Measurements from ENCODE around the gene RNU1-2. TPM values are rescaled to one million over a fixed set of nuclear protein-coding genes. Genes with fewer than 3 reads are reported as not detected.
"Not testable (repeated sequence)": the region's sequence is repeated elsewhere in the genome, so short reads cannot be mapped to it uniquely, and the experiment has no call there.

The RNU1-2 gene
- 6,622 TPM for total RNA-seq
- long read RNA-seq = 0 reads

DNA sequence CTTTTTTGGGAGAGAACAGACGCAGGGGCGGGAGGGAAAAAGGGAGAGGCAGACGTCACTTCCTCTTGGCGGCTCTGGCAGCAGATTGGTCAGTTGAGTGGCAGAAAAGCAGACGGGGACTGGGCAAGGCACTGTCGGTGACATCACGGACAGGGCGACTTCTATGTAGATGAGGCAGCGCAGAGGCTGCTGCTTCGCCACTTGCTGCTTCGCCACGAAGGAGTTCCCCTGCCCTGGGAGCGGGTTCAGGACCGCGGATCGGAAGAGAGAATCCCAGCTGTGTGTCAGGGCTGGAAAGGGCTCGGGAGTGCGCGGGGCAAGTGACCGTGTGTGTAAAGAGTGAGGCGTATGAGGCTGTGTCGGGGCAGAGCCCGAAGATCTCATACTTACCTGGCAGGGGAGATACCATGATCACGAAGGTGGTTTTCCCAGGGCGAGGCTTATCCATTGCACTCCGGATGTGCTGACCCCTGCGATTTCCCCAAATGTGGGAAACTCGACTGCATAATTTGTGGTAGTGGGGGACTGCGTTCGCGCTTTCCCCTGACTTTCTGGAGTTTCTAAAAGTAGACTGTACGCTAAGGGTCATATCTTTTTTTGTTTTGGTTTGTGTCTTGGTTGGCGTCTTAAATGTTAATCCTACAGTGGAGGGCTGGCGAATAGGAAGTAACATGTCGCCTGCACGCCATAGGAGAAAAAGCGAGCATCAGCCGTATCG lies at the start of gene RNU1-2:
Gene RNU1-2 (plus strand): TSS at position 383 of the 718 bp plus-strand sequence.
- peak within 1 kb of the TSS; percentile 73 for H3K27ac ChIP-seq
- H3K4me1 ChIP-seq; H3K27me3 ChIP-seq; H3K9me3 ChIP-seq; DNase-seq; intact Hi-C loops (cut with DNase I); H3K36me3 ChIP-seq: not testable (repeated sequence)
- H3K4me3 ChIP-seq = peak within 1 kb of the TSS; percentile 32
- ATAC-seq = peak; percentile 100

DNA sequence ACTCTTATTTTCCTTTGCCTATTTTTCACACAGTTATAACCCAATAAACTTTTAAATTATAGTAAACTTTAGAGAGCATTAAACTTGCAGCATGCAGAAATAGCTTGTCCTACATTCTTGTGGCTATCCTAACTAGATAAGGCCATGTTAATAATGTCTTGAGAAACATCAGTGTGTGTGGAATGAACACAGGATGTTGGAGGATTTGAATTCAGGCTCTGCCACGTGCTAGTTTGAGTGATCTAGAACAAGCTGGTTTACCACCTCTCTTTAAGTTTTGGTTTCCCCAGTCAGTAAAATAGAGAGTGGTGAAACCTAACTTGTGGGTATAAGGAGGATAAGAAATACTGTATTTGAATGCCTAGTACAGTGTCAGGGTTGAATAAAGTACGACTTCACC lies 39.6 kb upstream of the RNU1-2 start:
- H3K4me3 ChIP-seq; ATAC-seq; H3K4me1 ChIP-seq; DNase-seq; H3K9me3 ChIP-seq; H3K36me3 ChIP-seq; H3K27me3 ChIP-seq; H3K27ac ChIP-seq; intact Hi-C loops (cut with DNase I): not testable (repeated sequence)

DNA sequence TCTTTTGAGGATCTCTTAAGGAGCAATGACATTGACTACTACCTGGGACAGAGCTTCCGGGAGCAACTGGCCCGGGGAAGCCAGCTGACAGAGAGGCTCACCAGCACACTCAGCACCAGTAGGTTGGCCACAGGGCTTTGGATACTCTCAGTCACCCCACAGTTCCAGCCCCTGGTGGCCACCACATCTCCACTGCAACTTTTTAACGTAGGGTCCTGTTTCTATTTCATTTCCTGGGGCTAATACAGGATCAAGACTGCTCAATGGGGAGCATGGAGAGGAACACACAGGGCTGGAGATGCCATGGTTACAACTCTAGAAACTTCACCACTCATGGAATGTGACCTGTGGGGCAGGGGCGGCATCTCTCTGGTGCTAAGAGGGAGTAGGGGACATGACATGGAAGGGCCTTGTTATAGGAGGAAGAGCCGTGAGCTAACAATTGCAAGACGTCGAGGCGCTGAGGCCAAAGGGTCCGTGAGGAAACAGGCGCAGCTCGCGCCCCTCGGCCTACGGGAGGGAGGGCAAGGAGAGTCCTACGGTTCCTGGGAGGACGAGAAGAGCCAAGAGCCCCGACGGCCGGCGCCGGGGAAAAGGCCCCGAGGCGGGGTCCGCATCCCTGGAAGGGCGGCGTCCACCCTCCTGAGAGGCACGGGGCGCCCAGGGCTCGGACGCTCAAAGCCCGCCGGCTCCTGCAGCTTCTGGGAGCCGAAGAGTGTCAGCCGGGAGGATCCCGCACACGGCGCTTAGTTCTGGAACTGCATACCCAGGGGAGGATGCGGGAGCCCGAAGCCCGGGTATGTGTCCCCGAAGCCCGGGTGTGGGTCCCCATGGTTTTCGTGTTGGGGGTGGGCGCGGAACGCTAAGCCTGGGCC lies 36.4 kb upstream of the RNU1-2 start:
- DNase-seq; H3K36me3 ChIP-seq; H3K27ac ChIP-seq; H3K9me3 ChIP-seq; H3K4me3 ChIP-seq; ATAC-seq; H3K4me1 ChIP-seq; intact Hi-C loops (cut with DNase I); H3K27me3 ChIP-seq: not testable (repeated sequence)

- DNase-seq; ATAC-seq; H3K36me3 ChIP-seq; H3K9me3 ChIP-seq; H3K4me3 ChIP-seq; H3K4me1 ChIP-seq; H3K27ac ChIP-seq; intact Hi-C loops (cut with DNase I); H3K27me3 ChIP-seq: not testable (repeated sequence)
Measured at GRCh38 chr1:16860048-16860447, 35.7 kb upstream of the RNU1-2 start.

GRCh38 chr1:16861832-16862245 lies 33.9 kb upstream of the RNU1-2 start:
- H3K4me1 ChIP-seq; intact Hi-C loops (cut with DNase I); H3K27ac ChIP-seq; H3K9me3 ChIP-seq; H3K27me3 ChIP-seq; ATAC-seq; DNase-seq; H3K4me3 ChIP-seq; H3K36me3 ChIP-seq: not testable (repeated sequence)

DNA sequence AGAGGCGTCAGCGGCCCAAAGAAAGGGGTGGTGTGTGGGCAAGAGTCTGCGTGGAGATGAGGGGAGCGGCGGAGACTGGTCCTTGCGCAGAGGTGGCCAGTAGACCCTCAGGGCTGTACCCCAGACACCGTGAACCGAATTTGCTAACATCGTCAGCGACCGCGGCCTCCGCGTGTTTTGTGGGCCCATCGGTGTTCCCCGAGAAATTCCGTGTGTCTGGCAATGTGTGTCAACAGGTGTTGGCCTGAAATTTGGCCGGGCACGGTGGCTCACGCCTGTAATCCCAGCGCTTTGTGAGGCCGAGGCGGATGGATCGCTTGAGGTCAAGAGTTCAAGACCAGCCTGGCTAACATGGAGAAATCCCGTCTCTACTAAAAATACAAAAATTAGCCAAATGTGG lies 33.4 kb upstream of the RNU1-2 start:
- H3K27ac ChIP-seq; H3K27me3 ChIP-seq; DNase-seq; H3K9me3 ChIP-seq; intact Hi-C loops (cut with DNase I); H3K4me3 ChIP-seq; ATAC-seq; H3K36me3 ChIP-seq; H3K4me1 ChIP-seq: not testable (repeated sequence)

GRCh38 chr1:16863024-16863423 lies 32.8 kb upstream of the RNU1-2 start:
- H3K27me3 ChIP-seq; H3K27ac ChIP-seq; intact Hi-C loops (cut with DNase I); H3K4me3 ChIP-seq; H3K4me1 ChIP-seq; ATAC-seq; DNase-seq; H3K9me3 ChIP-seq; H3K36me3 ChIP-seq: not testable (repeated sequence)

- H3K9me3 ChIP-seq; H3K36me3 ChIP-seq; H3K4me1 ChIP-seq; H3K27me3 ChIP-seq; H3K4me3 ChIP-seq; DNase-seq; H3K27ac ChIP-seq; ATAC-seq; intact Hi-C loops (cut with DNase I): not testable (repeated sequence)
Measured at GRCh38 chr1:16866926-16867707, 28.7 kb upstream of the RNU1-2 start.

GRCh38 chr1:16868787-16869186 lies 27.0 kb upstream of the RNU1-2 start:
- DNase-seq; ATAC-seq; intact Hi-C loops (cut with DNase I); H3K27ac ChIP-seq; H3K36me3 ChIP-seq; H3K27me3 ChIP-seq; H3K9me3 ChIP-seq; H3K4me1 ChIP-seq; H3K4me3 ChIP-seq: not testable (repeated sequence)

GRCh38 chr1:16869996-16870395 lies 25.8 kb upstream of the RNU1-2 start:
- H3K4me3 ChIP-seq; H3K27ac ChIP-seq; H3K9me3 ChIP-seq; H3K4me1 ChIP-seq; H3K36me3 ChIP-seq; ATAC-seq; H3K27me3 ChIP-seq; intact Hi-C loops (cut with DNase I); DNase-seq: not testable (repeated sequence)

- H3K4me3 ChIP-seq; DNase-seq; H3K27ac ChIP-seq; ATAC-seq; H3K4me1 ChIP-seq; H3K9me3 ChIP-seq; H3K36me3 ChIP-seq; intact Hi-C loops (cut with DNase I); H3K27me3 ChIP-seq: not testable (repeated sequence)
Measured at GRCh38 chr1:16871171-16871570, 24.6 kb upstream of the RNU1-2 start.

DNA sequence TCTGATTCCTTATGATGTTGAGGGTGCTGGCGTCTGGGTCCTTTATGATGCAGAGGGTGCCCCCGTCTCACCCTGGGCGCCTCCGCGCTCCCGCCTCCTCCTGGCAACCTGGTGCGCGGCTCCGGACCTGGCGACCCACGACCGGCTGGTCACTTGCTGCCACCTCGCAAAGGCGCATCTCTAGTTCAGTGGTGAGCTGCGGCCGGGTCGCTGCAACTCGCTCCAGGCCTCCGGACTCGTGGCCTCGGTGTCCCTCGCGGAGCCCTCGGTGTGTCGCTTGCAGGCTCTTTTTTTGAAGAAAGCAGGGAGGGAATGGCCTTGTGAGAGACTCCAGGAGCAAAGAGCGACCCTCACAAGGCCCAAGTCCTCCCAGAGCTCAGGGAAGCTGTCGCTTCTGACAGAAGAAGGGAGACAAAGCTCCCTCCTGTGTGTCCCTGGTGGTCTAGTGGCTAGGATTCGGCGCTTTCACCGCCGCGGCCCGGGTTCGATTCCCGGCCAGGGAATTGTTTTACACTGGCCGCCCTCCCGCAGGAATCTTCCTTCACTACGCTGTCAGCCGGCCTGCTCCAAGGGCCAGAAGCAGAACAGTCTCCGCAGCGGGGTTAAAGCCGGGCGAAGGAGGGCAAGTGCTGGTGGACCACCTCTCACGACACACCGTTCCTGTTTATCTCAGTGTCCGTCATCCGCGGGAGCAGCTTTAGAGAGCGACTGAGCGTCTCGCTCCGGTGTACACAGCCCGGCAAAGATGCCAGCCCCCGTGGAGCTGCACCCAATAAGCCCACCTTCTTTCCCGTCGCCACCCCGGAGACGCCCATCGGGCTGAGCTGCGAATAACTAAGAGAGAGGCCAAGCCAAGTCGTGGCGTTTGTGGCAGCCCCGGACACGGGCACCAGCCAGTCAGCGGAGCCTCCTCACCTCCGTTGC lies 23.4 kb upstream of the RNU1-2 start:
- H3K4me1 ChIP-seq; H3K36me3 ChIP-seq; H3K27me3 ChIP-seq; H3K27ac ChIP-seq; H3K4me3 ChIP-seq; H3K9me3 ChIP-seq; intact Hi-C loops (cut with DNase I): not testable (repeated sequence)
- peak; percentile 71 for DNase-seq
- ATAC-seq = peak; percentile 77

Data from upper lobe of right lung (tissue), 1 donor.